Melanocyte of skin (primary cell): ENCODE data around the gene KRTAP4-9. TPM values are rescaled to one million over a fixed set of nuclear protein-coding genes. Genes with fewer than 3 reads are reported as not detected.

Source experiments
- total RNA-seq, 2 donors: library from RNA; depleted of rRNA; stranded (reverse); fragments of >200 nt; gene quantifications; 2 replicates each; pipeline ENCODE4 v1.2.3, GENCODE V29; 2012

The KRTAP4-9 gene
- total RNA-seq, result not detected

DNA sequence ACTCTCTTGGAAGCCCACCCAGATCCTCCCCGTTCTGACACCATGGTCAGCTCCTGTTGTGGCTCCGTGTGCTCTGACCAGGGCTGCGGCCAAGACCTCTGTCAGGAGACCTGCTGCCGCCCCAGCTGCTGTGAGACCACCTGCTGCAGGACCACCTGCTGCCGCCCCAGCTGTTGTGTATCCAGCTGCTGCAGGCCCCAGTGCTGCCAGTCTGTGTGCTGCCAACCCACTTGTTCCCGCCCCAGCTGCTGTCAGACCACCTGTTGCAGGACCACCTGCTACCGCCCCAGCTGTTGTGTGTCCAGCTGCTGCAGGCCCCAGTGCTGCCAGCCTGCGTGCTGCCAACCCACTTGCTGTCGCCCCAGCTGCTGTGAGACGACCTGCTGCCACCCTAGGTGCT, at the start of gene KRTAP4-9:
KRTAP4-9 (plus strand) TSS at position 43 of the 400 bp plus-strand sequence; CDS start at position 43, 0 bp downstream.

GRCh38 chr17:41060052-41060604, 45.1 kb upstream of the KRTAP4-9 start, which contains the start of gene KRTAP2-3:
Gene KRTAP2-3 (minus strand): TSS chr17:41060114. CDS start chr17:41060050, 64 bp downstream.

DNA sequence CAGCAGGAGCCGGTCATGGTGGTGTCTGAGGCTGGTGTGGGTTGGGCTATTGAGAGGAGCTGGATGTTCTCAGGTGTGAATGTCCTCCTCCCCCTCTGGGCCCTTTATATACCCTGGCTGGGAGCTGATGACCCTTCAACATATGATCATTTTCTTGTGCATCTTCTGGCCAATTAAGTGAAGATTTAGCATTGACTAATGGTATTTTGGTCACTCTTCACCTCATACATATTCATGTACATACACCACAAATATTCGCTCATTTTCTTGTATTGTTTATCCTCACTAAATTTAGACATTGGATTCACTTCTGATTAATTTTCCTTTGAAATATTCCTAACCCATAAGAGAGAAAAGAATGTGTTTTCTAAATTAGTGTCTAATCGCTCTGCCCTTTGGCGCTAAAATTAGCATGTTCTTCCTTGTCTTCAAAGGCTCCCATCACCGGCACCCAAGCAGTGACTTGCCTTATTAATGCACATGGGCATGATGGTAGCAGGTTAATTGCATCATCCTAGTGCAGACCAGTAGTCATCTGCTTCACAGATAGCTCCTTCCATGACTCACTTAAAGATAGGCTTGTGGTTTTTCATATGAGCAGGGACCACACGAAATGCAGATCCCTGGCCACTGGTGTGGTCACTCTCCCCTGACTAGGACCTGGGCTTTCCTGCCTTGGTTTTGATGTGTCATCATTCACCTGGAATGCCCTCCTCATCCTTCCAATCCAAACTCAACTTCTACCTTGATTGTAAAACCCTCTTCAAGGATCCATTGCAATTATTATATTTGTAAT, 39.2 kb upstream of the KRTAP4-9 start, which contains the start of gene KRTAP2-4:
KRTAP2-4 (minus strand) TSS at position 51 of the 796 bp plus-strand sequence; CDS start at position 17, 34 bp downstream.

DNA sequence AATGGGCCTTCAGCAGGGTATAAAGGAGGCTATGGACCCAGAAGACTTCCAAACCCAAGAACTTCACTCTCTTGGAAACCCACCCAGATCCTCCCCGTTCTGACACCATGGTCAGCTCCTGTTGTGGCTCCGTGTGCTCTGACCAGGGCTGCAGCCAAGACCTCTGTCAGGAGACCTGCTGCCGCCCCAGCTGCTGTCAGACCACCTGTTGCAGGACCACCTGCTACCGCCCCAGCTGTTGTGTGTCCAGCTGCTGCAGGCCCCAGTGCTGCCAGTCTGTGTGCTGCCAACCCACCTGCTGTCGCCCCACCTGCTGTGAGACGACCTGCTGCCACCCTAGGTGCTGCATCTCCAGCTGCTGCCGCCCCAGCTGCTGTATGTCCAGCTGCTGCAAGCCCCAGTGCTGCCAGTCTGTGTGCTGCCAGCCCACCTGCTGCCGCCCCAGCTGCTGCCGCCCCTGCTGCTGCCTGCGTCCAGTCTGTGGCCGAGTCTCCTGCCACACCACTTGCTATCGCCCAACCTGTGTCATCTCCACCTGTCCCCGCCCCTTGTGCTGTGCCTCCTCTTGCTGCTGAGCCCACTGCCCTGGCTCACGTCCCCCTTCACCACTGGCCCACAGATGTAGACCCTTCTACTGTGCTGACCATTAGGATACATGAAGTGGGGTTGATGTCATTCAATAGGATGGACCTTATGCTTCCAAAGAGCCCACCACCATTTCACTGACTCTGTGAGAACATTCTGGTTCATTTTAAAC, 20.9 kb upstream of the KRTAP4-9 start, which contains the start of gene KRTAP4-7:
KRTAP4-7 (plus strand) TSS at position 51 of the 757 bp plus-strand sequence; CDS start at position 108, 57 bp downstream.

GRCh38 chr17:41098042-41098441, 7.1 kb upstream of the KRTAP4-9 start, which contains the start of gene KRTAP4-8:
Gene KRTAP4-8 (minus strand): TSS chr17:41098142. CDS start chr17:41098084, 58 bp downstream.

GRCh38 chr17:41101586-41102259, 3.5 kb upstream of the KRTAP4-9 start, which contains the start of gene KRTAP4-16:
Gene KRTAP4-16 (minus strand): TSS chr17:41102209. CDS start chr17:41102209, 0 bp downstream.

DNA sequence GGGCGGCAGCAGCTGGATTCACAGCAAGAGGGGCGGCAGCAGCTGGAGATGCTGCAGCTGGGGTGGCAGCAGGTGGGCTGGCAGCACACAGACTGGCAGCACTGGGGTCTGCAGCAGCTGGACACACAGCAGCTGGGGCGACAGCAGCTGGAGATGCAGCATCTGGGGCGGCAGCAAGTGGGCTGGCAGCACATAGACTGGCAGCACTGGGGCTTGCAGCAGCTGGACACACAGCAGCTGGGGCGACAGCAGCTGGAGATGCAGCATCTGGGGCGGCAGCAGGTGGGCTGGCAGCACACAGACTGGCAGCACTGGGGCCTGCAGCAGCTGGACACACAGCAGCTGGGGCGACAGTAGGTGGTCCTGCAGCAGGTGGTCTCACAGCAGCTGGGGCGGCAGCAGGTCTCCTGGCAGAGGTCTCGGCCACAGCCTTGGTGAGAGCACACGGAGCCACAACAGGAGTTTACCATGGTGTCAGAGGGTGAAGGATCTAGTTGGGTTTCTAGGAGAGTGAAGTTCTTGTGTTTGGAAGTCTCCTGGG, 12.7 kb downstream of the KRTAP4-9 start, which contains the start of gene KRTAP4-11:
KRTAP4-11 (minus strand) TSS at position 528 of the 541 bp plus-strand sequence; CDS start at position 470, 58 bp downstream.

GRCh38 chr17:41123991-41124371, 18.8 kb downstream of the KRTAP4-9 start, which contains the start of gene KRTAP4-12:
Gene KRTAP4-12 (minus strand): TSS chr17:41124182. CDS start chr17:41124122, 60 bp downstream.

DNA sequence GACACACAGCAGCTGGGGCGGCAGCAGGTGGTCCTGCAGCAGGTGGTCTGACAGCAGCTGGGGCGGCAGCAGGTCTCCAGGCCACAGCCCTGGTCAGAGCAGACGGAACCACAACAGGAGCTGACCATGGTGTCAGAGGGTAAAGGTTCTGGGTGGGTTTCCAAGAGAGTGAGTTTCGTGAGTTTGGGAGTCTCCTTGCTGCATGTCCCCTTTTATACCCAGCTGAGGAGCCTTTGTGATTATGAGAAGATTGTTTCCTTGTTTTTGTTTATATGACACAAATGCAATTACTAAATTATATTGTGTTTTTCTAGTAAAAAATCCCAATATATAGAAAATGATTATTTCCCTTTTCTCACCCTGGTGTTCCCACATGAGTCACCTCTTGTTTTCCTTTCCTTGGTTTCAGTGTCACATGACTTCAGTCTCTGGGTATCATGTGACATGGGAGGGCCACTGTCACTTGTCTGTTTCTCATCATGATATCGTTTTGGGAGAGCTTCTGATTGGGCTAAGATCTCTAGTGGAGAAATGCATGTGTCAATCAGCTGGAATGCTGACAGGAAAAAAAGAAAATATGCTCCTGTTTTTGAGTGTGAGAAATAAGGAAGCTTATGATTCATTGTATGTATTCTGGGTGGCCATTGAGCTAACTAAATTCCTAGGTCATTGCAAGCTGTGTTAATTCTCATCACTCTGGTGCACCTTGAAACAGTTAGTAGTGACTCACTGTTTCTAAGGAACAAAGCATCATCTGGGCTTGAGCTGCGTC, 35.4 kb downstream of the KRTAP4-9 start, which contains the start of gene KRTAP4-6:
KRTAP4-6 (minus strand) TSS at position 185 of the 772 bp plus-strand sequence; CDS start at position 128, 57 bp downstream.

GRCh38 chr17:41149652-41149985, 44.4 kb downstream of the KRTAP4-9 start, which contains the start of gene KRTAP4-5:
Gene KRTAP4-5 (minus strand): TSS chr17:41149825. CDS start chr17:41149767, 58 bp downstream.

Other genes with a start within 250 kb of the KRTAP4-9 start
- gene KRT12, start 238.2 kb upstream of the KRTAP4-9 start, total RNA-seq, result under 1 TPM in 1 of 2 donors, not detected in 1; 0.34 TPM
- not detected for gene KRT20, start 220.1 kb upstream of the KRTAP4-9 start, total RNA-seq
- gene KRT23, start 167.7 kb upstream of the KRTAP4-9 start, total RNA-seq, result not detected
- gene KRT39, start 138.4 kb upstream of the KRTAP4-9 start, total RNA-seq, result not detected
- gene KRT40, start 121.1 kb upstream of the KRTAP4-9 start, total RNA-seq, result not detected
- not detected for gene KRTAP3-3, start 111.2 kb upstream of the KRTAP4-9 start, total RNA-seq
- gene KRTAP3-2, start 105.5 kb upstream of the KRTAP4-9 start, total RNA-seq, result not detected
- not detected for gene KRTAP3-1, start 96.3 kb upstream of the KRTAP4-9 start, total RNA-seq
- not detected for gene KRTAP1-5, start 78.2 kb upstream of the KRTAP4-9 start, total RNA-seq
- not detected for gene KRTAP1-4, start 75.2 kb upstream of the KRTAP4-9 start, total RNA-seq
- gene KRTAP1-3, start 70.5 kb upstream of the KRTAP4-9 start, total RNA-seq, result not detected
- gene KRTAP1-1, start 63.9 kb upstream of the KRTAP4-9 start, total RNA-seq, result not detected
- gene KRTAP2-1, start 58.1 kb upstream of the KRTAP4-9 start, total RNA-seq, result not detected
- gene KRTAP2-2, start 50.2 kb upstream of the KRTAP4-9 start, total RNA-seq, result not detected
- gene KRTAP2-3, start 45.3 kb upstream of the KRTAP4-9 start, total RNA-seq, result not detected
- gene KRTAP2-4, start 39.5 kb upstream of the KRTAP4-9 start, total RNA-seq, result not detected
- gene KRTAP4-7, start 21.2 kb upstream of the KRTAP4-9 start, total RNA-seq, result not detected
- not detected for gene KRTAP4-8, start 7.2 kb upstream of the KRTAP4-9 start, total RNA-seq
- gene KRTAP4-16, start 3.2 kb upstream of the KRTAP4-9 start, total RNA-seq, result not detected
- not detected for gene KRTAP4-11, start 13.0 kb downstream of the KRTAP4-9 start, total RNA-seq
- gene KRTAP4-12, start 18.8 kb downstream of the KRTAP4-9 start, total RNA-seq, result not detected
- not detected for gene KRTAP4-6, start 35.2 kb downstream of the KRTAP4-9 start, total RNA-seq
- gene KRTAP4-5, start 44.4 kb downstream of the KRTAP4-9 start, total RNA-seq, result not detected
- gene KRTAP4-4, start 55.4 kb downstream of the KRTAP4-9 start, total RNA-seq, result not detected
- not detected for gene KRTAP4-3, start 62.8 kb downstream of the KRTAP4-9 start, total RNA-seq
- not detected for gene KRTAP4-2, start 72.8 kb downstream of the KRTAP4-9 start, total RNA-seq
- not detected for gene KRTAP4-1, start 79.5 kb downstream of the KRTAP4-9 start, total RNA-seq
- not detected for gene KRTAP9-1, start 84.5 kb downstream of the KRTAP4-9 start, total RNA-seq
- not detected for gene KRTAP9-2, start 121.3 kb downstream of the KRTAP4-9 start, total RNA-seq
- not detected for gene KRTAP9-3, start 127.1 kb downstream of the KRTAP4-9 start, total RNA-seq
- gene KRTAP9-8, start 132.6 kb downstream of the KRTAP4-9 start, total RNA-seq, result not detected
- gene KRTAP9-4, start 144.3 kb downstream of the KRTAP4-9 start, total RNA-seq, result not detected
- gene KRTAP9-9, start 150.0 kb downstream of the KRTAP4-9 start, total RNA-seq, result not detected
- not detected for gene KRTAP9-6, start 160.0 kb downstream of the KRTAP4-9 start, total RNA-seq
- gene KRTAP9-7, start 170.3 kb downstream of the KRTAP4-9 start, total RNA-seq, result not detected
- gene KRTAP29-1, start 197.5 kb downstream of the KRTAP4-9 start, total RNA-seq, result not detected
- gene KRTAP16-1, start 203.9 kb downstream of the KRTAP4-9 start, total RNA-seq, result not detected
- not detected for gene KRTAP17-1, start 210.3 kb downstream of the KRTAP4-9 start, total RNA-seq
- not detected for gene KRT33A, start 245.4 kb downstream of the KRTAP4-9 start, total RNA-seq